GM19395 (cell line): Measurements from ENCODE around the gene NABP2.
A peak's percentile ranks its signal among the peaks of the same experiment; 100 is the strongest.

Experiments
- ATAC-seq: cut with Tn5 transposase; IDR thresholded peaks from one replicate; pipeline ENCODE4 v1.9.1; 2021; ENCODE audit warnings: mild to moderate bottlenecking, moderate library complexity; ENCODE audit not compliant: unreplicated experiment

NABP2 gene

GRCh38 chr12:56212361-56212760, 11.8 kb upstream of the NABP2 start:
- no peak for ATAC-seq

GRCh38 chr12:56213878-56214277, 10.3 kb upstream of the NABP2 start:
- no peak for ATAC-seq

DNA sequence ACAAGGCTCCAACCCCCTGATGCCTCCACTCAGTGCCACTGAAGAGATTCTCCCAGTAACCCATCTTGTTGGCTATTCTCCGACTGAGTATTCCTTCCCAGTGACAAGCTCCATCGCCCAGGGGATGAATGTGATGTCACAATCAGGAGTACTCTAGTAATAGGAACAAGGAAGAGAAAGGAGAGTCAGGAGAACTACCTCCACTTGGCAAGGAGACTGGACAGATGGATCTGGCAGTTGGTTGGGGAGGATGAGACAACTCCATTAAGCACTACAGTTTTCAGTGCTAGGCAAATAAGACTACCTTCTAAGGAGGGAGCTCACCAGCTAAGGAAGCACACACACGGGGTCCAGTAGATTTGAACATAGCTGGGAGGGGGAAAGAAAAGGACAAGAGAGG, 7.7 kb upstream of the NABP2 start:
- no peak for ATAC-seq

DNA sequence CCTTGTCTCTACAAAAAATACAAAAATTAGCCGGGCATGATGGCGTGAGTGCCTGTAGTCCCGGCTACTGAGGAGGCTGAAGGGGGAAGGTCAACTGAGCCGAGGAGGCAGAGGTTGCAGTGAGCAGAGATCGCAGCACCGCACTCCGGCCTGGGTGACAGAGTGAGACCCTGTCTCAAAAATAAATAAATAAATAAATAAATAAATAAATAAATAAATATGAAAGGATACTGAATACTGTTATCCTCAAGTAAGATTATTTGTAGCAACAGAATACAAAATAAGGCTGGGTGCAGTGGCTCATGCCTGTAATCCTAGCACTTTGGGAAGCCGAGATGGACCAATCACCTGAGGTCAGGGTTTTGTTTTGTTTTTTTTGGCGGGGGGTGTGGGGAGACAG, 4.3 kb upstream of the NABP2 start:
- ATAC-seq: no peak

- no peak for ATAC-seq
Measured at GRCh38 chr12:56220611-56221231, 3.4 kb upstream of the NABP2 start.

GRCh38 chr12:56221232-56221756, 2.8 kb upstream of the NABP2 start:
- ATAC-seq: peak; percentile 22

DNA sequence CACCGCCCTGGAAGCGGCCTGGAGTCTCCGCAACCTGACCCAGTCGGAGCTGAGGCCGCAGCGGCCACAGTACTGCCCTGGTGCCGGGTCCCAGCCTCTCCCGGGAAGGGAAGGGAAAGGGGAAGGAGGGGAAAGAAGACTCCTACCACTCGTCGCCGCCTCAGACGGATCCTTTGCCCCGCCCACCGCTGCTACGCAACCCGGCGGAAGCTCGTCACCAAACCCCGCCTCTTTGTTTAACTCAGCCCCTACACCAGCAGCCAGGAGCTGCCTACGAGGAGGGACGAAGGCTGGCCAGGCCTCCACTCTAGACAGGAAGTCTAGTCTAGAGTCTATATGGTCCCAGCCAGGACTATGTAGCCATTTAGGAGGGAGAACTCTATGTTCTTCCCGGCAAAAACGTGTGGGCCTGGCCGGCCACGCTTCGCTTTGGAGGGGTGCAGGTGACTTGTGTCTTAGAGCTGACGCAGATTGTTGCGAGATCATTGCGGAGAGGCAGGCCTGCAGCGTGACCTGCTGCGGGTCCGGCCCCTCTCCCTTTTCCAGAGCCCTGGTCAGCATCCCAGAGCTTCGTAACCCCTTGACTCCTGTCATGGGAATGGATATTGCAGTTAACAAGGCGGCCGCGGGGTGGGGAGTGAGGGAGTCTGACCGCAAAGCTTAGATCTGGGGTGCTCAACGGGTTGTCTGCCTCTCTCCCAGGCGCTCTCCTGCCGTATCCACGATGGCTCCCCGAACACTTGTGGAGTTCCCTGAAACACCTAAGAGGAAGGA, 2.2 kb upstream of the NABP2 start, which contains the start of gene RNF41:
Gene RNF41 (minus strand): TSS at position 166 of the 774 bp plus-strand sequence. CDS start 7,875 bp downstream, outside the sequence.
- peak; percentile 86 for ATAC-seq

DNA sequence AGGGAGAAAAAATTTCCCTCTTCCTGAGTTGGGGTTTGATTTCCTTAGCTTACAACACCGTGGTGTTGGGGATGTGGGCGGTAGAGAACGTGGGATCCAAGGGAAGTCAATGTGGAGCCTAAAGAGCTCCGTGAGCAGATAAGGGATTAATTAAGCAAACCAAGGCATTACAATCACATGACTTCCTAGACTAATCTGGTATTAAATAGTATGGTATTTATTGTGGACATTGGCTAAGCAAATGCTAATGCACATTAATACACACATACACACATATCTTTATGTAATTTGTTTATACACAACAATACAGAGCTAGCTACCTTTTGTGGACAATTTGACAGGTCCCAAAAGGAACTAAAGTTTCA, 1.6 kb upstream of the NABP2 start:
- ATAC-seq: no peak

DNA sequence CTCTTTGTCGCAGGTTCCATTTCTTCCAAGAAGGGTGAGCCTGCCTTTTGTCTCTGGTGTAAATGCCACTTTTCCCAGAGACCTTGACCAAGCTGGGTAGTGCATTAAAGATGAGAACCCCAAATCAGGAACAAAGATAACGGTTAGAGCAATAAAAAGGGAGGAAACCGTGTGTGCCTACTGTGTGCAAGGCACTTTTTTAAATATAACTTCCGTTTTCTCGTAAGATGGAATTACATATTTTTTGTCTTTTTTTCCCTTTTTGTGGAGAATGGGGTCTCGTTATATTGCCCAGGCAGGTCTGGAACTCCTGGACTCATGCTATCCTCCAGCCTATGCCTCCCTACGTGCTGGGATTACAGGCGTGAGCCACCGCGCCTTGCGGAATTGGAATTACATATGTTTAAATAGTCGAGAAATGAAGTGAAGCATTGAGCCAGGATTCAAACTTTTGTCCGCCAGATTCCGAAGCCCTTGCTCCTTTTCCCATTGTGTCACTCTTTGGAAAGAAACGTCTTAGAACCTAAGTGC, 506 bp upstream of the NABP2 start:
- no peak for ATAC-seq

DNA sequence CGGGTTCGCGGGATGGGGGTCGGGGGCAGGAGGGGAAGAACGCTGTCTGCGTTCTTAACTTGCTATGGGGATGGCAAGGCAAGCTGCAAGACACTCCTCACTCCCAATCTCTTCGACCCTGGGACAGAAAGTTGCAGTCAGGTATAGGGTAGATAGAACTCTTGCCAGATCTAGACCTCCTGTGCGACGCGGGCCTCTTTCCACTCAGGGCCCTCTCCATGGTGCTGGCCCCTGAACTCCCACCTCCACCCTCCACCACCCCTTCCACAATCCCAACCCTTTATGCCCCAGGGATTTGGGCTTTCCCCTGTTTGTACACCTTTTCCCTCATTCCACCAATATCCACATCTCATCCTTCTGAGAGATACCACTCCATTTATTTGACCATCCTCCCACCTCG, 812 bp downstream of the NABP2 start:
- no peak for ATAC-seq

DNA sequence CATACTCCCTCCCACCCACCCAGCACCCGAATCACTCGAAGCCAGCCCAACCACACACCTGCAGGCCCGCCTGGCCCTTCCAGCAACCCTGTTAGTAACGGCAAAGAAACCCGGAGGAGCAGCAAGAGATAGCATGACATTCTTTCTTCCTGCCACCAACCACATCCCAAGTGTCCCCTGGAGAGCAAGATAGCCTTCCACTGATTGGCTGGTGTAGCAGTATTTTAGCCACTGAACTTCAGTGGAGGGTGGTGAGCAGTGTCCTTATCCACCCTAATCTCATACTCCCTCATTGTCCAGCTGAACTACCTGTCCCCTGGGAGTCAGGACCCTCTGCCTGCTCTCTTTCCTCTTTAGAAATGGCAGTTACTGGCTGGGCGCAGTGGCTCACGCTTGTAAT, 4.9 kb downstream of the NABP2 start:
- ATAC-seq: no peak

- ATAC-seq: no peak
Measured at GRCh38 chr12:56229916-56230431, 5.8 kb downstream of the NABP2 start, which contains the start of gene SLC39A5. Gene SLC39A5, plus strand, starts transcription at chr12:56230051. Its CDS starts 1,224 bp downstream, at chr12:56231275.

GRCh38 chr12:56230432-56231183, 6.5 kb downstream of the NABP2 start:
- ATAC-seq: no peak

DNA sequence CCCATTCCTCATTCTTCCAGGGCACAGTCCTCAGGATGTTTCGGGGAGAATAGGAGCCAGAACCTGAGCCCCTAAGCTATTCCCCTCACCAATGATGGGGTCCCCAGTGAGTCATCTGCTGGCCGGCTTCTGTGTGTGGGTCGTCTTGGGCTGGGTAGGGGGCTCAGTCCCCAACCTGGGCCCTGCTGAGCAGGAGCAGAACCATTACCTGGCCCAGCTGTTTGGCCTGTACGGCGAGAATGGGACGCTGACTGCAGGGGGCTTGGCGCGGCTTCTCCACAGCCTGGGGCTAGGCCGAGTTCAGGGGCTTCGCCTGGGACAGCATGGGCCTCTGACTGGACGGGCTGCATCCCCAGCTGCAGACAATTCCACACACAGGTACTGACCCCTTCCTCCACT, 7.0 kb downstream of the NABP2 start:
- no peak for ATAC-seq

DNA sequence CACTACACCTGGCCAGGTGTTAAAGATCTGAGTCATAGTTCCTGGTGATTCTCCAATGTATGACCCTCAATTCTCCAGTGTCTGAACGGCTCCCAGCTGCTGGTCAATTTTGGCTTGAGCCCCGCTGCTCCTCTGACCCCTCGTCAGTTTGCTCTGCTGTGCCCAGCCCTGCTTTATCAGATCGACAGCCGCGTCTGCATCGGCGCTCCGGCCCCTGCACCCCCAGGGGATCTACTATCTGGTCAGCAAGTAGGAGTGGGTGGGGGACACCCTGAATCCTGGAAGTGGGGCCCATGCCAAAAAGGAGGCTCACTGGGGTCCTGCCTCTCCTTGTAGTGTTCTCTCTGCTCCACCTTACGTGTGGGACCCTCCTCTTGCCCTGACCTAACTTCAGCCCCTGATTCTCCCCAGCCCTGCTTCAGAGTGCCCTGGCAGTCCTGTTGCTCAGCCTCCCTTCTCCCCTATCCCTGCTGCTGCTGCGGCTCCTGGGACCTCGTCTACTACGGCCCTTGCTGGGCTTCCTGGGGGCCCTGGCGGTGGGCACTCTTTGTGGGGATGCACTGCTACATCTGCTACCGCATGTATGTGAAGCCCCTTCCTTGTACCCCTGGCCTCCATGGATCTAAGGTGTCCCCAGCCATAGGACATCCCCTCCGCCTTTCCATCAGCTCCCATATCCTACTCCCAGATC, 10.7 kb downstream of the NABP2 start:
- no peak for ATAC-seq

- ATAC-seq: no peak
Measured at GRCh38 chr12:56236091-56236490, 11.9 kb downstream of the NABP2 start.

DNA sequence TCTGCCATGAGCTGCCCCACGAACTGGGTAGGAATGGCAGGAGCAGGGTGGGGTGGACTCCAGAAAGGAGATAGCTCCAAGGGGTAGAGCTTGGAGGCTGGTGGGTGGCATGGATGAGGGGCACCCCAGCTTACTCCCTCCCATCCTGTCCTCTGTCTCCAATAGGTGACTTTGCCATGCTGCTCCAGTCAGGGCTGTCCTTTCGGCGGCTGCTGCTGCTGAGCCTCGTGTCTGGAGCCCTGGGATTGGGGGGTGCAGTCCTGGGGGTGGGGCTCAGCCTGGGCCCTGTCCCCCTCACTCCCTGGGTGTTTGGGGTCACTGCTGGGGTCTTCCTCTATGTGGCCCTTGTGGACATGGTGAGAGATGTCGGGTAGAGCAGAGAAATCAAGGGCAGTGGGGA, 12.8 kb downstream of the NABP2 start:
- ATAC-seq: no peak

DNA sequence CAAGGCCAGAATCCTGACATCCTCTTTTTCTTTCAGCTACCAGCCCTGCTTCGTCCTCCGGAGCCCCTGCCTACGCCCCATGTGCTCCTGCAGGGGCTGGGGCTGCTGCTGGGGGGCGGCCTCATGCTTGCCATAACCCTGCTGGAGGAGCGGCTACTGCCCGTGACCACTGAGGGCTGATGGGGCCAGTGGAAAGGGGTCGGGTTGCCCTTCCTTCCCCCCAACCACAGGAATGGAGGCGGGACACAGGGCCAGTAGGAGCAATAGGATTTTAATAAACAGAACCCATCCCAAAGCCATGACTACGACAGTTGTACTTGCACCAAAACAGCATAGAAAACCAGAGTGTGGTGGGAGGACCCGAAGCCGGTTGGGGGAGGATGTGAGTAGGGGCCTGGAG, 13.4 kb downstream of the NABP2 start:
- no peak for ATAC-seq

DNA sequence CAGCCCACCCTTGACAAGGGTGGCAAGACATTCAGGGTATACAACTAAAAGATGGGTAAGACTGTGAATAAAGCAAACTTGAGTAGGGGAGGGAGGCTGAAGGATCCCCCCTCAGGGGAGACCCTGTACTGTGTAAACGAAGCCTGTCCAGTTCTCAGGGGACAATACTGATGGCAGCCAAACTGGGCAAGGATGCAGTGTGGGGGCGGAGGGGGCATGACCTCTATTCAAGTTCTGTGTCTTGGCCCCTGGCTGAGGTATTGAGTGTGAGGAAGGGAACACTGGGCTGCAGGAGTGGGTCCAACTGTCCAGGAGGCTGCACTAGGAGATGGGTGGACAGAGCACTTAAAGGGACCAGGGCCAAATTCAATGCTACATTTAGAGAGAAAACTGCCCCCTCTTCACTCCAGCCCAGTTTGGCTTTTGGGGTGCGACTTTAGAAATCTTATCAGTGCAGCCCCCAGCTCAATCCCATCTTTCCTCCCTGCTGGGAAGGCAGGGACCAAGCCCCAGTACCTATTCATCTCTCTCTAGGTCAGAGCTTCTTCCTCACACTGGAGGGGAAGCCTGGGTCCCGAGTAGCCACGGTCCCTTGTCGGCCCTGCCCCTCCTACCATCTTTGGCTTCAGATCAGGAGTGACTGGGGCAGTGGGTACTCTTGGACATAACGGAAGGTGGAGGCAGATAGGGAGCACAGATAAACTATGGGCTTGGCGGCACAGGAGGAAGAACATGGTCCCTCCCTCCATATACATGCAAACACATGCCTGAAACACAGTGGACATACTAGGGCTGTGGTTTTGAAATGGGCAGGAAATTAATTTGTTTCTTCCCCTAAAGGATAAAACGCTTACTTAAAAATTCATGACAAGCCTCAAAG, 17.5 kb downstream of the NABP2 start:
- no peak for ATAC-seq
